Lower leg skin (tissue), 3 donors: ENCODE data around the gene ABHD2.

Experiments used
- CTCF ChIP-seq, 3 donors: fragments of 450-650 bp; IDR thresholded peaks; one replicate each; pipeline ENCODE4 v1.5.1; 2016; ENCODE audit warnings: antibody characterized with exemption in 3 of 3, mild to moderate bottlenecking in 3 of 3, moderate library complexity in 2 of 3
- POLR2A ChIP-seq, 2 donors: fragments of 450-650 bp; IDR thresholded peaks; one replicate each; pipeline ENCODE4 v1.6.1; 2016 to 2017; ENCODE audit warnings: antibody characterized with exemption in 2 of 2, mild to moderate bottlenecking in 1 of 2, moderate library complexity in 1 of 2

- TF ChIP-seq CTCF (IDR thresholded peaks at IDR 0.05) = no peak
- no peak for TF ChIP-seq POLR2A (IDR thresholded peaks at IDR 0.05)
These were observed 143.6 kb downstream of the ABHD2 start for GRCh38 chr15:89231832-89232231.
